ENCODE measurements around the gene NEU3. TPM values are rescaled to one million over a fixed set of nuclear protein-coding genes. Genes with fewer than 3 reads are reported as not detected.
"Not testable (repeated sequence)": the region's sequence is repeated elsewhere in the genome, so short reads cannot be mapped to it uniquely, and the experiment has no call there.

Gene NEU3
- total RNA-seq, 1 donor from 2014 or later: 6.6 TPM

- Mint-ChIP-seq H3K4me1 (ENCODE audit: low read depth, unreplicated experiment) (no peaks in the 10 kb centered on the region), H3K9me3 (ENCODE audit: unreplicated experiment) (peaks cover 1% of the 10 kb centered on the region), H3K36me3 (ENCODE audit: unreplicated experiment) (peaks cover 4% of the 10 kb centered on the region), H3K27me3 (ENCODE audit: unreplicated experiment) (no peaks in the 10 kb centered on the region), H3K4me3 (ENCODE audit: unreplicated experiment) (no peak overlapping the region), H3K27ac (ENCODE audit: unreplicated experiment) (no peak overlapping the region)
- TF ChIP-seq, protein P1, sequence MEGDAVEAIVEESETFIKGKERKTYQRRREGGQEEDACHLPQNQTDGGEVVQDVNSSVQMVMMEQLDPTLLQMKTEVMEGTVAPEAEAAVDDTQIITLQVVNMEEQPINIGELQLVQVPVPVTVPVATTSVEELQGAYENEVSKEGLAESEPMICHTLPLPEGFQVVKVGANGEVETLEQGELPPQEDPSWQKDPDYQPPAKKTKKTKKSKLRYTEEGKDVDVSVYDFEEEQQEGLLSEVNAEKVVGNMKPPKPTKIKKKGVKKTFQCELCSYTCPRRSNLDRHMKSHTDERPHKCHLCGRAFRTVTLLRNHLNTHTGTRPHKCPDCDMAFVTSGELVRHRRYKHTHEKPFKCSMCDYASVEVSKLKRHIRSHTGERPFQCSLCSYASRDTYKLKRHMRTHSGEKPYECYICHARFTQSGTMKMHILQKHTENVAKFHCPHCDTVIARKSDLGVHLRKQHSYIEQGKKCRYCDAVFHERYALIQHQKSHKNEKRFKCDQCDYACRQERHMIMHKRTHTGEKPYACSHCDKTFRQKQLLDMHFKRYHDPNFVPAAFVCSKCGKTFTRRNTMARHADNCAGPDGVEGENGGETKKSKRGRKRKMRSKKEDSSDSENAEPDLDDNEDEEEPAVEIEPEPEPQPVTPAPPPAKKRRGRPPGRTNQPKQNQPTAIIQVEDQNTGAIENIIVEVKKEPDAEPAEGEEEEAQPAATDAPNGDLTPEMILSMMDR (IDR thresholded peaks at IDR 0.05; ENCODE audit: partially characterized antibody, unreplicated experiment): no peak
- DNase-seq: no peak
These were observed 22.6 kb downstream of the NEU3 start for GRCh38 chr11:75011357-75011756.

GRCh38 chr11:75011872-75012271 lies 23.1 kb downstream of the NEU3 start:
- Mint-ChIP-seq H3K27ac (ENCODE audit: unreplicated experiment) (no peak overlapping the region), H3K4me1 (ENCODE audit: low read depth, unreplicated experiment) (no peaks in the 10 kb centered on the region), H3K27me3 (ENCODE audit: unreplicated experiment) (no peaks in the 10 kb centered on the region), H3K9me3 (ENCODE audit: unreplicated experiment) (peaks cover 1% of the 10 kb centered on the region), H3K4me3 (ENCODE audit: unreplicated experiment) (no peak overlapping the region), H3K36me3 (ENCODE audit: unreplicated experiment) (peaks cover 4% of the 10 kb centered on the region)
- no peak for DNase-seq
- TF ChIP-seq, protein P1 (IDR thresholded peaks at IDR 0.05; ENCODE audit: partially characterized antibody, unreplicated experiment): no peak

GRCh38 chr11:75013051-75013450 lies 24.3 kb downstream of the NEU3 start:
- H3K27ac Mint-ChIP-seq (ENCODE audit: unreplicated experiment): no peak overlapping the region
- H3K9me3 Mint-ChIP-seq (ENCODE audit: unreplicated experiment): peaks cover 2% of the 10 kb centered on the region
- TF ChIP-seq, protein P1 (IDR thresholded peaks at IDR 0.05; ENCODE audit: partially characterized antibody, unreplicated experiment): no peak
- H3K4me1 Mint-ChIP-seq (ENCODE audit: low read depth, unreplicated experiment): no peaks in the 10 kb centered on the region
- H3K27me3 Mint-ChIP-seq (ENCODE audit: unreplicated experiment): no peaks in the 10 kb centered on the region
- H3K4me3 Mint-ChIP-seq (ENCODE audit: unreplicated experiment): no peak overlapping the region
- no peak for DNase-seq
- peaks cover 4% of the 10 kb centered on the region for H3K36me3 Mint-ChIP-seq (ENCODE audit: unreplicated experiment)

DNA sequence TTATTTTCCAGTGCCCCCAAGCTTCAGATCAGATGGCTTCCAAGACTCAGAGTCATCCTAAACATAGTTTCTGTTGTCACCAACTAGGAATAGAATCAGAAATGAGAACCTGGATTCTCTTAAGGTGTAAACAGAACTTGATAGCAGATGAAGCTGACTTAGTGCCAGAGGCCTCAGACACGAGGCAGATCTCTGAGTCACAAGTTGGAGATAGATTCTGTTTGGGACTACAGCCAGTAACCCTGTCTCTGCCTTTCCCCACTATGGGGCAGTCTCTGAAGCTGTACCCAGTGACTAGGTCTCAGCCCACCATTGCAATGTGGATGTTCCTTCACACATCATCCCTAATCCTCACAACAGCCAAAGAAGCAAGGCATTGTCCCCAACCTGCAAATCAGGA lies 25.4 kb downstream of the NEU3 start:
- Mint-ChIP-seq H3K9me3 (ENCODE audit: unreplicated experiment) (peaks cover 7% of the 10 kb centered on the region), H3K4me3 (ENCODE audit: unreplicated experiment) (no peak overlapping the region), H3K27me3 (ENCODE audit: unreplicated experiment) (no peaks in the 10 kb centered on the region), H3K27ac (ENCODE audit: unreplicated experiment) (no peak overlapping the region), H3K4me1 (ENCODE audit: low read depth, unreplicated experiment) (no peaks in the 10 kb centered on the region), H3K36me3 (ENCODE audit: unreplicated experiment) (peaks cover 14% of the 10 kb centered on the region)
- TF ChIP-seq, protein P1 (IDR thresholded peaks at IDR 0.05; ENCODE audit: partially characterized antibody, unreplicated experiment): no peak
- no peak for DNase-seq

GRCh38 chr11:75019200-75019599 lies 30.5 kb downstream of the NEU3 start:
- H3K9me3 Mint-ChIP-seq (ENCODE audit: unreplicated experiment); H3K4me3 Mint-ChIP-seq (ENCODE audit: unreplicated experiment); H3K4me1 Mint-ChIP-seq (ENCODE audit: low read depth, unreplicated experiment); DNase-seq; H3K27ac Mint-ChIP-seq (ENCODE audit: unreplicated experiment); H3K27me3 Mint-ChIP-seq (ENCODE audit: unreplicated experiment): not testable (repeated sequence)
- H3K36me3 Mint-ChIP-seq (ENCODE audit: unreplicated experiment): peaks cover 14% of the 10 kb centered on the region

DNA sequence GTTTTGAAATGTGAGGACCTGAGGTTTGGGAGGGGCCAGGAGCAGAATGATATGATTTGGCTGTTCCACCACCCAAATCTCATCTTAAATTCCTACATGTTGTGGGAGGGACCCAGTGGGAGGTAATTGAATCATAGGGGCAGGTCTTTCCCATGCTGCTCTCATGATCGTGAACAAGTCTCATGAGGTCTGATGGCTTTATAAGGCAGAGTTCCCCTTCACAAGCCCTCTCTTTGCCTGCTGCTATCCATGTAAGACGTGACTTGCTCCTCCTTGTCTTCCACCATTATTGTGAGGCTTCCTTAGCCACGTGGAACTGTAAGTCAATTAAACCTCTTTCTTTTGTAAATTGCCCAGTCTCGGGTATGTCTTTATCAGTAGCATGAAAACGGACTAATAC lies 31.6 kb downstream of the NEU3 start:
- H3K27me3 Mint-ChIP-seq (ENCODE audit: unreplicated experiment); H3K27ac Mint-ChIP-seq (ENCODE audit: unreplicated experiment); H3K9me3 Mint-ChIP-seq (ENCODE audit: unreplicated experiment); H3K4me3 Mint-ChIP-seq (ENCODE audit: unreplicated experiment); H3K4me1 Mint-ChIP-seq (ENCODE audit: low read depth, unreplicated experiment); DNase-seq: not testable (repeated sequence)
- H3K36me3 Mint-ChIP-seq (ENCODE audit: unreplicated experiment): peaks cover 14% of the 10 kb centered on the region
